GM23338 (cell line): Measurements from ENCODE around the gene AMBRA1. TPM values are rescaled to one million over a fixed set of nuclear protein-coding genes. Genes with fewer than 3 reads are reported as not detected.

Source experiments
- ATAC-seq: fragments of 200-7000 bp; cut with Tn5 transposase; 3 replicates; pipeline ENCODE4 v1.9.1; 2020
- DNase-seq: peaks from one replicate; pipeline ENCODE4 v3.0.0-alpha.2; 2015; ENCODE audit warnings: low spot score
- H2AFZ ChIP-seq: fragments of 200-600 bp; sonication (generic); 2 replicates; pipeline ENCODE4 v1.8.0; 2016; ENCODE audit warnings: antibody characterized with exemption, mild to moderate bottlenecking, moderate library complexity
- H3F3A ChIP-seq: fragments of 200-600 bp; sonication (generic); replicated peaks from 2 replicates; pipeline ENCODE4 v1.8.0; 2017; ENCODE audit warnings: antibody characterized with exemption, mixed run types, low read depth
- H3K27ac ChIP-seq: fragments of 200-600 bp; sonication (generic); 2 replicates; pipeline ENCODE4 v1.6.1; 2016; ENCODE audit warnings: low read depth
- H3K27me3 ChIP-seq: fragments of 200-600 bp; sonication (generic); 2 replicates; pipeline ENCODE4 v1.8.0; 2016; ENCODE audit warnings: mild to moderate bottlenecking, mixed run types, moderate library complexity; ENCODE audit not compliant: insufficient read depth
- H3K36me3 ChIP-seq: fragments of 200-600 bp; sonication (generic); 2 replicates; pipeline ENCODE4 v1.8.0; 2016; ENCODE audit warnings: mild to moderate bottlenecking; ENCODE audit not compliant: insufficient read depth
- H3K4me1 ChIP-seq: fragments of 200-600 bp; sonication (generic); 2 replicates; pipeline ENCODE4 v1.8.0; 2016; ENCODE audit warnings: mild to moderate bottlenecking, moderate library complexity; ENCODE audit not compliant: insufficient read depth
- H3K4me2 ChIP-seq: fragments of 200-600 bp; sonication (generic); 2 replicates; pipeline ENCODE4 v1.7.1; 2017; ENCODE audit warnings: mixed run types
- H3K4me3 ChIP-seq: fragments of 200-600 bp; sonication (generic); 2 replicates; pipeline ENCODE4 v1.6.1; 2016; ENCODE audit warnings: mixed run types
- H3K79me2 ChIP-seq: fragments of 200-600 bp; sonication (generic); replicated peaks from 2 replicates; pipeline ENCODE4 v1.8.0; 2017; ENCODE audit warnings: mild to moderate bottlenecking; ENCODE audit not compliant: insufficient read depth
- H3K9me2 ChIP-seq: fragments of 200-600 bp; sonication (generic); 2 replicates; pipeline ENCODE4 v1.8.0; 2017; ENCODE audit not compliant: insufficient read depth
- H4K20me1 ChIP-seq: fragments of 200-600 bp; sonication (generic); replicated peaks from 2 replicates; pipeline ENCODE4 v1.8.0; 2017; ENCODE audit warnings: mild to moderate bottlenecking; ENCODE audit not compliant: insufficient read depth
- H3K27ac Mint-ChIP-seq: 2 replicates; pipeline ENCODE4 v1.8.0; 2020; ENCODE audit warnings: inconsistent platforms, mild to moderate bottlenecking, moderate library complexity, mixed read lengths
- H3K27me3 Mint-ChIP-seq: 3 replicates; pipeline ENCODE4 v1.8.0; 2022; ENCODE audit warnings: low read depth, mild to moderate bottlenecking, moderate library complexity, mixed read lengths, inconsistent platforms; ENCODE audit not compliant: insufficient read depth, poor library complexity
- H3K36me3 Mint-ChIP-seq: 3 replicates; pipeline ENCODE4 v1.8.0; 2021; ENCODE audit warnings: low read depth, mild to moderate bottlenecking, inconsistent platforms, moderate library complexity, mixed read lengths
- H3K4me1 Mint-ChIP-seq: 3 replicates; pipeline ENCODE4 v1.8.0; 2020; ENCODE audit warnings: mild to moderate bottlenecking, inconsistent platforms, mixed read lengths
- H3K4me3 Mint-ChIP-seq: 3 replicates; pipeline ENCODE4 v1.8.0; 2021; ENCODE audit warnings: moderate library complexity, mild to moderate bottlenecking, inconsistent platforms, mixed read lengths
- H3K9me3 Mint-ChIP-seq: 3 replicates; pipeline ENCODE4 v1.8.0; 2020; ENCODE audit warnings: moderate library complexity, mild to moderate bottlenecking, inconsistent platforms, mixed read lengths
- CREB1 ChIP-seq: fragments of 250-450 bp; sonication (Bioruptor Pico); IDR thresholded peaks from 2 replicates; pipeline ENCODE4 v1.5.0; 2020; ENCODE audit warnings: low read depth, mild to moderate bottlenecking, moderate library complexity
- ETS1 ChIP-seq: IDR thresholded peaks from 2 replicates; pipeline ENCODE4 v1.6.1; 2016; ENCODE audit warnings: antibody characterized with exemption
- EZH2 ChIP-seq: fragments of 200-600 bp; sonication (generic); IDR thresholded peaks from one replicate; pipeline ENCODE4 v1.8.0; 2017; ENCODE audit warnings: antibody characterized with exemption, mild to moderate bottlenecking, low read depth; ENCODE audit not compliant: unreplicated experiment
- EZH2phosphoT487 ChIP-seq: fragments of 200-600 bp; sonication (generic); IDR thresholded peaks from one replicate; pipeline ENCODE4 v1.8.1; 2018; ENCODE audit warnings: antibody characterized with exemption; ENCODE audit not compliant: unreplicated experiment
- JUNB ChIP-seq: IDR thresholded peaks from one replicate; pipeline ENCODE4 v1.6.1; 2016; ENCODE audit warnings: antibody characterized with exemption; ENCODE audit not compliant: unreplicated experiment
- NANOG ChIP-seq: IDR thresholded peaks from 2 replicates; pipeline ENCODE4 v1.6.1; 2016; ENCODE audit warnings: antibody characterized with exemption, borderline replicate concordance
- POLR2AphosphoS5 ChIP-seq: IDR thresholded peaks from 2 replicates; pipeline ENCODE4 v1.6.1; 2016; ENCODE audit warnings: antibody characterized with exemption, low read depth
- STAT1 ChIP-seq: IDR thresholded peaks from one replicate; pipeline ENCODE4 v1.6.1; 2016; ENCODE audit warnings: antibody characterized with exemption; ENCODE audit not compliant: unreplicated experiment
- ZNF114 ChIP-seq: fragments of 250-450 bp; sonication (Bioruptor Pico); IDR thresholded peaks from 2 replicates; pipeline ENCODE4 v1.5.0; 2020; ENCODE audit warnings: mild to moderate bottlenecking, moderate library complexity
- ZNF331 ChIP-seq: fragments of 250-450 bp; sonication (Bioruptor Pico); IDR thresholded peaks from 2 replicates; pipeline ENCODE4 v1.5.0; 2020; ENCODE audit warnings: low read depth, mild to moderate bottlenecking, moderate library complexity
- polyA plus RNA-seq: library from polyadenylated mRNA; unstranded; fragments of >200 nt; fragmentation: Nextera tagmentation; extraction: Ambion mirVana; gene quantifications from 2 replicates; pipeline ENCODE4 v1.2.1, GENCODE V29; 2016
- total RNA-seq: library from RNA; depleted of rRNA; stranded (reverse); fragments of >200 nt; shearing (Covaris generic); gene quantifications from 2 replicates; pipeline ENCODE4 v1.2.3, GENCODE V29; 2014
- TF ChIP-seq, protein P1 (sequence below), 2 experiments: fragments of 200-600 bp in 1 of 2; sonication (generic) in 1 of 2; conservative IDR thresholded peaks; 2 replicates each; pipeline versions ENCODE4 v1.5.1 to v1.6.1; 2016 to 2017; ENCODE audit warnings: antibody characterized with exemption in 2 of 2, low read depth in 2 of 2, mild to moderate bottlenecking in 2 of 2, moderate library complexity in 1 of 2
- TF ChIP-seq, protein P2 (sequence below): fragments of 250-450 bp; sonication (Bioruptor Pico); IDR thresholded peaks from 2 replicates; pipeline ENCODE4 v1.5.0; 2020; ENCODE audit warnings: mild to moderate bottlenecking, moderate library complexity
- TF ChIP-seq, protein P3 (sequence below): IDR thresholded peaks from one replicate; pipeline ENCODE4 v1.6.1; 2018; ENCODE audit warnings: antibody characterized with exemption; ENCODE audit not compliant: unreplicated experiment

AMBRA1 gene
- total and polyA plus RNA-seq, 2 experiments from 2014 or later = 8.3 to 34.8 TPM

DNA sequence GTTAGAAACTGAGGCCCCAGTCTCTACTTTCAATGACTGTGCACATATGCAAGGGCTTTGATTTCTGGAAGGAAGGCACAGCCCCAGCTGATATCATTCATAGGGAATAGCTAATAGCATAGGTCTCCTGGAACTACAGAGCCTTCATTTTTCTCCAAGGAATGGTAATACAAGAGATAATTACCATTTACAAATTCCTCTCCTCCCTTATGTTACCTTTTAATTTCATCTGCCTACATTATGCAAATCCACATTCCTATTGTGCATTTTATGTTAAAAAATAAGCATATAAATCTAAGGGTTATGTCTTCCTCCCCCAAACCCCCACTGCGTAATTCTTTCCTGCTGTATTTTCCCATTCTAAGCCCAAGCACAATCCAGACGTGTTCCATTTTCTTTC is 94.9 kb downstream of the AMBRA1 start:
- peaks cover 14% of the 10 kb centered on the region for H4K20me1 ChIP-seq
- Mint-ChIP-seq H3K4me3 (no peak overlapping the region), H3K9me3 (no peaks in the 10 kb centered on the region), H3K27ac (peak overlapping the region; percentile 20; the same call in 1 of the 2 replicates), H3K4me1 (no peaks in the 10 kb centered on the region; the same call in 1 of the 3 replicates), H3K27me3 (no peaks in the 10 kb centered on the region), H3K36me3 (peaks cover 3% of the 10 kb centered on the region; the same call in 1 of the 3 replicates)
- DNase-seq = no peak
- no peak for ATAC-seq
- no peak overlapping the region for H3K4me2 ChIP-seq
- no peaks in the 10 kb centered on the region for H3K9me2 ChIP-seq
- H2AFZ ChIP-seq = no peak overlapping the region
- no peak for TF ChIP-seq EZH2phosphoT487
- TF ChIP-seq ETS1 = no peak
- TF ChIP-seq EZH2 = no peak
- TF ChIP-seq, protein P1, sequence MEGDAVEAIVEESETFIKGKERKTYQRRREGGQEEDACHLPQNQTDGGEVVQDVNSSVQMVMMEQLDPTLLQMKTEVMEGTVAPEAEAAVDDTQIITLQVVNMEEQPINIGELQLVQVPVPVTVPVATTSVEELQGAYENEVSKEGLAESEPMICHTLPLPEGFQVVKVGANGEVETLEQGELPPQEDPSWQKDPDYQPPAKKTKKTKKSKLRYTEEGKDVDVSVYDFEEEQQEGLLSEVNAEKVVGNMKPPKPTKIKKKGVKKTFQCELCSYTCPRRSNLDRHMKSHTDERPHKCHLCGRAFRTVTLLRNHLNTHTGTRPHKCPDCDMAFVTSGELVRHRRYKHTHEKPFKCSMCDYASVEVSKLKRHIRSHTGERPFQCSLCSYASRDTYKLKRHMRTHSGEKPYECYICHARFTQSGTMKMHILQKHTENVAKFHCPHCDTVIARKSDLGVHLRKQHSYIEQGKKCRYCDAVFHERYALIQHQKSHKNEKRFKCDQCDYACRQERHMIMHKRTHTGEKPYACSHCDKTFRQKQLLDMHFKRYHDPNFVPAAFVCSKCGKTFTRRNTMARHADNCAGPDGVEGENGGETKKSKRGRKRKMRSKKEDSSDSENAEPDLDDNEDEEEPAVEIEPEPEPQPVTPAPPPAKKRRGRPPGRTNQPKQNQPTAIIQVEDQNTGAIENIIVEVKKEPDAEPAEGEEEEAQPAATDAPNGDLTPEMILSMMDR (conservative IDR thresholded peaks at IDR 0.05; ENCODE audit: low read depth in 2 of 2) = no peak
- TF ChIP-seq STAT1 = no peak
- no peak for TF ChIP-seq CREB1 (CRISPR knock-in tag)
- no peak for TF ChIP-seq JUNB
- no peak for TF ChIP-seq ZNF331 (CRISPR knock-in tag)
- TF ChIP-seq, protein P2, sequence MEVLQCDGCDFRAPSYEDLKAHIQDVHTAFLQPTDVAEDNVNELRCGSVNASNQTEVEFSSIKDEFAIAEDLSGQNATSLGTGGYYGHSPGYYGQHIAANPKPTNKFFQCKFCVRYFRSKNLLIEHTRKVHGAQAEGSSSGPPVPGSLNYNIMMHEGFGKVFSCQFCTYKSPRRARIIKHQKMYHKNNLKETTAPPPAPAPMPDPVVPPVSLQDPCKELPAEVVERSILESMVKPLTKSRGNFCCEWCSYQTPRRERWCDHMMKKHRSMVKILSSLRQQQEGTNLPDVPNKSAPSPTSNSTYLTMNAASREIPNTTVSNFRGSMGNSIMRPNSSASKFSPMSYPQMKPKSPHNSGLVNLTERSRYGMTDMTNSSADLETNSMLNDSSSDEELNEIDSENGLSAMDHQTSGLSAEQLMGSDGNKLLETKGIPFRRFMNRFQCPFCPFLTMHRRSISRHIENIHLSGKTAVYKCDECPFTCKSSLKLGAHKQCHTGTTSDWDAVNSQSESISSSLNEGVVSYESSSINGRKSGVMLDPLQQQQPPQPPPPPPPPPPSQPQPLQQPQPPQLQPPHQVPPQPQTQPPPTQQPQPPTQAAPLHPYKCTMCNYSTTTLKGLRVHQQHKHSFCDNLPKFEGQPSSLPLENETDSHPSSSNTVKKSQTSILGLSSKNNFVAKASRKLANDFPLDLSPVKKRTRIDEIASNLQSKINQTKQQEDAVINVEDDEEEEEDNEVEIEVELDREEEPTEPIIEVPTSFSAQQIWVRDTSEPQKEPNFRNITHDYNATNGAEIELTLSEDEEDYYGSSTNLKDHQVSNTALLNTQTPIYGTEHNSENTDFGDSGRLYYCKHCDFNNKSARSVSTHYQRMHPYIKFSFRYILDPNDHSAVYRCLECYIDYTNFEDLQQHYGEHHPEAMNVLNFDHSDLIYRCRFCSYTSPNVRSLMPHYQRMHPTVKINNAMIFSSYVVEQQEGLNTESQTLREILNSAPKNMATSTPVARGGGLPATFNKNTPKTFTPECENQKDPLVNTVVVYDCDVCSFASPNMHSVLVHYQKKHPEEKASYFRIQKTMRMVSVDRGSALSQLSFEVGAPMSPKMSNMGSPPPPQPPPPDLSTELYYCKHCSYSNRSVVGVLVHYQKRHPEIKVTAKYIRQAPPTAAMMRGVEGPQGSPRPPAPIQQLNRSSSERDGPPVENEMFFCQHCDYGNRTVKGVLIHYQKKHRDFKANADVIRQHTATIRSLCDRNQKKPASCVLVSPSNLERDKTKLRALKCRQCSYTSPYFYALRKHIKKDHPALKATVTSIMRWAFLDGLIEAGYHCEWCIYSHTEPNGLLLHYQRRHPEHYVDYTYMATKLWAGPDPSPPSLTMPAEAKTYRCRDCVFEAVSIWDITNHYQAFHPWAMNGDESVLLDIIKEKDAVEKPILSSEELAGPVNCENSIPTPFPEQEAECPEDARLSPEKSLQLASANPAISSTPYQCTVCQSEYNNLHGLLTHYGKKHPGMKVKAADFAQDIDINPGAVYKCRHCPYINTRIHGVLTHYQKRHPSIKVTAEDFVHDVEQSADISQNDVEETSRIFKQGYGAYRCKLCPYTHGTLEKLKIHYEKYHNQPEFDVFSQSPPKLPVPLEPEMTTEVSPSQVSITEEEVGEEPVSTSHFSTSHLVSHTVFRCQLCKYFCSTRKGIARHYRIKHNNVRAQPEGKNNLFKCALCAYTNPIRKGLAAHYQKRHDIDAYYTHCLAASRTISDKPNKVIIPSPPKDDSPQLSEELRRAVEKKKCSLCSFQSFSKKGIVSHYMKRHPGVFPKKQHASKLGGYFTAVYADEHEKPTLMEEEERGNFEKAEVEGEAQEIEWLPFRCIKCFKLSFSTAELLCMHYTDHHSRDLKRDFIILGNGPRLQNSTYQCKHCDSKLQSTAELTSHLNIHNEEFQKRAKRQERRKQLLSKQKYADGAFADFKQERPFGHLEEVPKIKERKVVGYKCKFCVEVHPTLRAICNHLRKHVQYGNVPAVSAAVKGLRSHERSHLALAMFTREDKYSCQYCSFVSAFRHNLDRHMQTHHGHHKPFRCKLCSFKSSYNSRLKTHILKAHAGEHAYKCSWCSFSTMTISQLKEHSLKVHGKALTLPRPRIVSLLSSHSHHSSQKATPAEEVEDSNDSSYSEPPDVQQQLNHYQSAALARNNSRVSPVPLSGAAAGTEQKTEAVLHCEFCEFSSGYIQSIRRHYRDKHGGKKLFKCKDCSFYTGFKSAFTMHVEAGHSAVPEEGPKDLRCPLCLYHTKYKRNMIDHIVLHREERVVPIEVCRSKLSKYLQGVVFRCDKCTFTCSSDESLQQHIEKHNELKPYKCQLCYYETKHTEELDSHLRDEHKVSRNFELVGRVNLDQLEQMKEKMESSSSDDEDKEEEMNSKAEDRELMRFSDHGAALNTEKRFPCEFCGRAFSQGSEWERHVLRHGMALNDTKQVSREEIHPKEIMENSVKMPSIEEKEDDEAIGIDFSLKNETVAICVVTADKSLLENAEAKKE (CRISPR knock-in tag) = no peak
- TF ChIP-seq, protein P3, sequence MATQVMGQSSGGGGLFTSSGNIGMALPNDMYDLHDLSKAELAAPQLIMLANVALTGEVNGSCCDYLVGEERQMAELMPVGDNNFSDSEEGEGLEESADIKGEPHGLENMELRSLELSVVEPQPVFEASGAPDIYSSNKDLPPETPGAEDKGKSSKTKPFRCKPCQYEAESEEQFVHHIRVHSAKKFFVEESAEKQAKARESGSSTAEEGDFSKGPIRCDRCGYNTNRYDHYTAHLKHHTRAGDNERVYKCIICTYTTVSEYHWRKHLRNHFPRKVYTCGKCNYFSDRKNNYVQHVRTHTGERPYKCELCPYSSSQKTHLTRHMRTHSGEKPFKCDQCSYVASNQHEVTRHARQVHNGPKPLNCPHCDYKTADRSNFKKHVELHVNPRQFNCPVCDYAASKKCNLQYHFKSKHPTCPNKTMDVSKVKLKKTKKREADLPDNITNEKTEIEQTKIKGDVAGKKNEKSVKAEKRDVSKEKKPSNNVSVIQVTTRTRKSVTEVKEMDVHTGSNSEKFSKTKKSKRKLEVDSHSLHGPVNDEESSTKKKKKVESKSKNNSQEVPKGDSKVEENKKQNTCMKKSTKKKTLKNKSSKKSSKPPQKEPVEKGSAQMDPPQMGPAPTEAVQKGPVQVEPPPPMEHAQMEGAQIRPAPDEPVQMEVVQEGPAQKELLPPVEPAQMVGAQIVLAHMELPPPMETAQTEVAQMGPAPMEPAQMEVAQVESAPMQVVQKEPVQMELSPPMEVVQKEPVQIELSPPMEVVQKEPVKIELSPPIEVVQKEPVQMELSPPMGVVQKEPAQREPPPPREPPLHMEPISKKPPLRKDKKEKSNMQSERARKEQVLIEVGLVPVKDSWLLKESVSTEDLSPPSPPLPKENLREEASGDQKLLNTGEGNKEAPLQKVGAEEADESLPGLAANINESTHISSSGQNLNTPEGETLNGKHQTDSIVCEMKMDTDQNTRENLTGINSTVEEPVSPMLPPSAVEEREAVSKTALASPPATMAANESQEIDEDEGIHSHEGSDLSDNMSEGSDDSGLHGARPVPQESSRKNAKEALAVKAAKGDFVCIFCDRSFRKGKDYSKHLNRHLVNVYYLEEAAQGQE = no peak
- no peak for TF ChIP-seq POLR2AphosphoS5
- TF ChIP-seq ZNF114 = no peak
- no peak for TF ChIP-seq NANOG
- no peak overlapping the region for H3K27ac ChIP-seq
- H3F3A ChIP-seq = no peaks in the 10 kb centered on the region
- H3K27me3 ChIP-seq = no peaks in the 10 kb centered on the region
- H3K36me3 ChIP-seq = no peaks in the 10 kb centered on the region
- H3K79me2 ChIP-seq = no peaks in the 10 kb centered on the region
- H3K4me1 ChIP-seq = no peaks in the 10 kb centered on the region
- no peak overlapping the region for H3K4me3 ChIP-seq
